Endothelial cell of umbilical vein (primary cell): Measurements from ENCODE around the gene CNNM2. TPM values are rescaled to one million over a fixed set of nuclear protein-coding genes. Genes with fewer than 3 reads are reported as not detected.

ENCODE experiments used
- BruUV-seq: library from RNA; stranded (reverse); fragments of 400-500 nt; replicated peaks from 2 replicates; lab custom pipeline; 2021; lab: Mats Ljungman, UMichigan
- CTCF ChIA-PET: fragments of 300-600, 350-600 bp; sonication (Branson Sonifier 250); formaldehyde crosslinking; loops from one replicate; lab custom pipeline; 2021; ENCODE audit warnings: antibody characterized with exemption, inconsistent platforms; lab: Charles Lee
- POLR2A ChIA-PET: fragments of 300-600, 350-600 bp; sonication (Branson Sonifier 250); formaldehyde crosslinking; loops from one replicate; lab custom pipeline; 2021; ENCODE audit warnings: antibody characterized with exemption, inconsistent platforms; lab: Charles Lee
- DNase-seq: peaks from one replicate; pipeline ENCODE4 v3.0.0-alpha.2; 2011; ENCODE audit warnings: low read depth, low spot score
- FAIRE-seq: peaks from 2 replicates; lab custom pipeline; 2011; peaks lifted over from hg19 to GRCh38; lab: Jason Lieb, UNC
- H2AFZ ChIP-seq: 2 replicates; pipeline ENCODE4 v1.6.0; 2012; ENCODE audit warnings: low read depth, low read length, control low read depth, inconsistent platforms
- H3K27ac ChIP-seq: 2 replicates; pipeline ENCODE4 v1.5.1; 2011; ENCODE audit warnings: low read depth, mild to moderate bottlenecking, control low read depth, low read length, moderate library complexity; ENCODE audit not compliant: insufficient read depth
- H3K27me3 ChIP-seq, 2 experiments: 2 replicates each; pipeline versions ENCODE4 v1.6.0 to v1.6.1; 2011; ENCODE audit warnings: low read length in 2 of 2, mixed read lengths in 1 of 2; ENCODE audit not compliant: control insufficient read depth in 2 of 2, insufficient read depth in 2 of 2
- H3K36me3 ChIP-seq, 2 experiments: 2 replicates in 1 of 2; 3 replicates in 1 of 2; pipeline ENCODE4 v1.5.1; 2011; ENCODE audit warnings: low read length in 2 of 2, mild to moderate bottlenecking in 1 of 2, moderate library complexity in 1 of 2; ENCODE audit not compliant: control insufficient read depth in 2 of 2, insufficient read depth in 2 of 2; ENCODE audit errors: extremely low read depth in 1 of 2
- H3K4me1 ChIP-seq: 3 replicates; pipeline ENCODE4 v1.5.1; 2011; ENCODE audit warnings: mild to moderate bottlenecking, low read length; ENCODE audit not compliant: control insufficient read depth, insufficient read depth; ENCODE audit errors: extremely low read depth
- H3K4me2 ChIP-seq: 2 replicates; pipeline ENCODE4 v1.6.1; 2011; ENCODE audit warnings: low read length, control low read depth, mixed read lengths; ENCODE audit not compliant: insufficient read depth
- H3K4me3 ChIP-seq, 3 experiments: fragments of 200-600 bp in 1 of 3; sonication (generic), shearing (Covaris generic) in 1 of 3; replicated peaks in 1 of 3; 2 replicates each; pipeline ENCODE4 v1.5.1; 2011 to 2016; ENCODE audit warnings: control low read depth in 3 of 3, low read length in 3 of 3, mild to moderate bottlenecking in 2 of 3, inconsistent platforms in 1 of 3, low read depth in 1 of 3, moderate library complexity in 1 of 3; ENCODE audit not compliant: insufficient read depth in 1 of 3
- H3K79me2 ChIP-seq: 2 replicates; pipeline ENCODE4 v1.6.0; 2012; ENCODE audit warnings: low read length, inconsistent platforms; ENCODE audit not compliant: control insufficient read depth, insufficient read depth
- H3K9ac ChIP-seq: replicated peaks from 2 replicates; pipeline ENCODE3; 2011; ENCODE audit warnings: low read length, control low read depth; ENCODE audit not compliant: insufficient read depth; ENCODE audit errors: extremely low read depth
- H3K9me1 ChIP-seq: replicated peaks from 3 replicates; pipeline ENCODE4 v1.6.0; 2011; ENCODE audit warnings: mild to moderate bottlenecking, low read length; ENCODE audit not compliant: control insufficient read depth, insufficient read depth; ENCODE audit errors: extremely low read depth
- H3K9me3 ChIP-seq: replicated peaks from 2 replicates; pipeline ENCODE4 v1.5.1; 2012; ENCODE audit warnings: low read length, inconsistent platforms; ENCODE audit not compliant: control insufficient read depth, insufficient read depth
- H4K20me1 ChIP-seq: replicated peaks from 2 replicates; pipeline ENCODE3; 2011; ENCODE audit warnings: mild to moderate bottlenecking, low read length; ENCODE audit not compliant: control insufficient read depth, insufficient read depth; ENCODE audit errors: extremely low read depth
- CTCF ChIP-seq, 2 donors: IDR thresholded peaks; 1 replicate in 1 of 2; 2 replicates in 1 of 2; pipeline ENCODE4 v1.5.1; 2011; ENCODE audit warnings: low read length in 2 of 2, mild to moderate bottlenecking in 2 of 2, moderate library complexity in 2 of 2, control low read depth in 1 of 2, inconsistent platforms in 1 of 2, low read depth in 1 of 2; ENCODE audit not compliant: insufficient read depth in 1 of 2; ENCODE audit errors: extremely low read depth in 1 of 2
- EZH2 ChIP-seq: IDR thresholded peaks from 2 replicates; pipeline ENCODE4 v1.6.1; 2012; ENCODE audit warnings: borderline replicate concordance, low read depth, mild to moderate bottlenecking, moderate library complexity, low read length, inconsistent platforms; ENCODE audit not compliant: severe bottlenecking
- FOS ChIP-seq: IDR thresholded peaks from 2 replicates; pipeline ENCODE4 v1.6.1; 2011; ENCODE audit warnings: mild to moderate bottlenecking, low read length, moderate library complexity, borderline replicate concordance; ENCODE audit not compliant: insufficient read depth
- GATA2 ChIP-seq: IDR thresholded peaks from 2 replicates; pipeline ENCODE4 v1.7.0; 2011; ENCODE audit warnings: low read depth, mild to moderate bottlenecking, moderate library complexity, mixed read lengths, low read length; ENCODE audit not compliant: insufficient read length, insufficient read depth
- JUN ChIP-seq: IDR thresholded peaks from 2 replicates; pipeline ENCODE4 v1.6.1; 2011; ENCODE audit warnings: borderline replicate concordance, low read depth; ENCODE audit not compliant: insufficient read length, insufficient read depth
- MAX ChIP-seq: IDR thresholded peaks from 2 replicates; pipeline ENCODE4 v1.6.1; 2011; ENCODE audit not compliant: insufficient read depth, insufficient read length
- MYC ChIP-seq: IDR thresholded peaks from one replicate; pipeline ENCODE4 v1.6.1; 2011; ENCODE audit warnings: mild to moderate bottlenecking, low read depth, low read length
- POLR2A ChIP-seq: IDR thresholded peaks from 2 replicates; pipeline ENCODE4 v1.6.1; 2012; ENCODE audit warnings: low read depth, mild to moderate bottlenecking, control low read depth, low read length
- POLR2AphosphoS5 ChIP-seq: IDR thresholded peaks from 2 replicates; pipeline ENCODE4 v1.6.1; 2012; ENCODE audit warnings: low read depth, mild to moderate bottlenecking, control low read depth, low read length, moderate library complexity; ENCODE audit not compliant: insufficient read depth
- dilution Hi-C: fragments of 300-500 bp; cut with MboI; formaldehyde crosslinking; loops from one replicate; pipeline ENCODE4 v1.15.0; 2019; ENCODE audit warnings: low sequenced_read_pairs; ENCODE audit not compliant: extremely low pct_ligation_motif_present
- intact Hi-C: fragments of 100-400 bp; cut with micrococcal nuclease; formaldehyde crosslinking; loops from one replicate; pipeline ENCODE4 v1.10.0; 2022
- polyA plus RNA-seq, 4 experiments: library from polyadenylated mRNA; depleted of rRNA in 3 of 4; stranded (reverse) in 3 of 4; unstranded in 1 of 4; fragments of >200 nt; gene quantifications; 2 replicates each; pipeline versions ENCODE4 v1.2.1 to v1.2.3, GENCODE V29; 2011 to 2012; ENCODE audit warnings: missing spikeins in 1 of 4
- total RNA-seq: library from RNA; stranded (reverse); gene quantifications from 2 replicates; pipeline ENCODE4 v1.2.3, GENCODE V29; 2021

The CNNM2 gene
- total and polyA plus RNA-seq, 2 donors (not counting 3 experiments of a cell fraction or from before 2014, with no cell fraction given), result 1.9 to 3.0 TPM

- H3K4me3 ChIP-seq, result no peak overlapping the region
- H4K20me1 ChIP-seq, result no peaks in the 10 kb centered on the region
- H3K27ac ChIP-seq, result no peak overlapping the region
- FAIRE-seq (no peak), DNase-seq (no peak)
- H3K79me2 ChIP-seq, result no peaks in the 10 kb centered on the region
- no peak overlapping the region for H3K4me2 ChIP-seq
- intact Hi-C loops (no loop called here), dilution Hi-C loops (no loop called here)
- POLR2A ChIA-PET, result no interaction called here
- BruUV-seq, result no TSS peak
- no peaks in the 10 kb centered on the region for H3K9me1 ChIP-seq
- no peak overlapping the region for H3K9ac ChIP-seq
- peaks cover 2% of the 10 kb centered on the region for H3K4me1 ChIP-seq
- H3K27me3 ChIP-seq, result no peaks in the 10 kb centered on the region
- no peak for TF ChIP-seq MYC
- no peak for TF ChIP-seq POLR2AphosphoS5
- no peak for TF ChIP-seq MAX
- TF ChIP-seq POLR2A, result no peak
- no peak for TF ChIP-seq FOS
- no peak for TF ChIP-seq CTCF (IDR thresholded peaks at IDR 0.05; ENCODE audit: extremely low read depth in 1 of 2, insufficient read depth in 1 of 2, low read depth in 1 of 2, low read length in 2 of 2)
- TF ChIP-seq EZH2, result no peak
- TF ChIP-seq GATA2, result no peak
- no peak for TF ChIP-seq JUN
- H2AFZ ChIP-seq, result no peak overlapping the region
- H3K36me3 ChIP-seq, result no peaks in the 10 kb centered on the region
- H3K9me3 ChIP-seq, result no peaks in the 10 kb centered on the region
- CTCF ChIA-PET, result interaction anchor here (1.0 to 1.1 kb wide), 2 partner anchors 65 to 278 kb away, joined by 3 read pairs; no protein-coding TSS in a partner anchor
These were observed 49.0 kb downstream of the CNNM2 start for GRCh38 chr10:102967123-102967522.
